ENCODE results near the gene IZUMO1R.
"Not testable (repeated sequence)": the region's sequence is repeated elsewhere in the genome, so short reads cannot be mapped to it uniquely, and the experiment has no call there.

IZUMO1R gene

GRCh38 chr11:94328587-94329080 lies 24.3 kb downstream of the IZUMO1R start:
- DNase-seq: no peak

- DNase-seq: no peak
Measured at GRCh38 chr11:94329501-94329900, 25.1 kb downstream of the IZUMO1R start.

- no peak for DNase-seq
Measured at GRCh38 chr11:94330789-94331188, 26.4 kb downstream of the IZUMO1R start.

- DNase-seq: no peak
Measured at GRCh38 chr11:94332814-94333213, 28.4 kb downstream of the IZUMO1R start.

GRCh38 chr11:94336033-94336432 lies 31.7 kb downstream of the IZUMO1R start:
- no peak for DNase-seq

GRCh38 chr11:94338651-94339050 lies 34.3 kb downstream of the IZUMO1R start:
- DNase-seq: no peak

GRCh38 chr11:94342250-94342649 lies 37.9 kb downstream of the IZUMO1R start:
- no peak for DNase-seq

GRCh38 chr11:94343495-94343894 lies 39.1 kb downstream of the IZUMO1R start:
- no peak for DNase-seq

- DNase-seq: not testable (repeated sequence)
Measured at GRCh38 chr11:94346311-94346710, 41.9 kb downstream of the IZUMO1R start.

GRCh38 chr11:94350850-94351563 lies 46.6 kb downstream of the IZUMO1R start:
- DNase-seq: not testable (repeated sequence)

Measured in activated naive CD4-positive, alpha-beta T cell treated with Interleukin-2 at 50 U/mL for 16 hours (primary cell).